SIG-M5 (cell line): ENCODE measurements around the gene NT5C.

Experiments
- DNase-seq: peaks from one replicate; lab custom pipeline; 2025; lab: John Stamatoyannopoulos, UW

Gene NT5C

GRCh38 chr17:75116737-75117136, 14.8 kb downstream of the NT5C start:
- DNase-seq: no peak

DNA sequence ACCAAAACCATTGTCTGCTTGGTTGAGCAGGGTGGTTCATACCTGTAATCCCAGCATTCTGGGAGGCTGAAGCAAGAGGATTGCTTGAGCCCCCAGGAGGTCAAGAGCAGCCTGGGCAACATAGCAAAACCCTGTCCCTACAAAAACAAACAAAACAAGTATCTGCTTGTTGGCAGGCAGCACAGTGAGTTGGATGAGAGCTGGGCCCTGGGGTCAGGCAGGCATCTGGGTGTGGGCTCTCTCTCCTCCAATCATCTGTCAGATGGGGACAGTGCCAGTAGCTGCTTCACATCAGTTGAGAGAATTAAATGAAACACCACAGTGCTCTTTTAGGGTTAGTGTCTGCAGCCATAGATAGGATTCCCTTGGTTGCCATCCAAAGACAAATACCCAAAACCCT, 16.0 kb downstream of the NT5C start:
- DNase-seq: no peak

DNA sequence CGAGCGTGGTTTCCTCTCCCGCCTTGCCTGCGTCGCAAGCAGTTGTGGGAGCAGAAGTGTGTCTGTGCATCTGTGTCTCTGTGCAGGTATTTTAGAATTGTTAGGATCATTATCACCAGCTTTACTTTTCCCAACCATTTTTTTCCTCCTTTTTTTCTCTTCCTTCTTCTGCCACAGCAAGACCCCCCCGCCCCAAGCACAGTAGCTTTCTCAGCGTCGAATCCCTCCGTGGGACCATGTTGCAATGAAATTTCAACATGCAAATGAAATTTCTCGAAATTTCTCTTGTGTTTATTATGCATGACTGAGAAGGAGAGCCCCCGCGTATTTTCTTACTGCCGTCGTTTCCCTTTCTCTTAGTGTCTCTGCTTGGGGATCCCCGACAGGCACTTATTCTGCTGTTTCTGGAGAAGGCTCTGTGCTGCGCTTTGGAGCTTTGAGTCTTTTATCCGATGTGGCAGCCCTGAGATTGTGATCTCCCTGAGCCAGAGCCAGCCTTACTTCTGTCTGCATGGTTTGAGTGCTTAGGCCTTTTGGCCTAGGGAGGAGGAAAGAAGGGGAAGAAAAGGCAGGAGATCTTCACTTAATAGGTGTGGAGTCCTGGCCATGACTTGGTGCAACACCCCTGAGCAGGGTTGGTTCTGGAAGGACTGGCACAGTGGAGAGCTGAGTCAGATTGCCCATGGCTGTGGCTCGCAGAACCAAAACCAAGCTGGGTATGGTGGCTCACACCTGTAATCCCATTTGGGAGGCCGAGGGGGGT, 16.8 kb downstream of the NT5C start:
- DNase-seq: no peak

GRCh38 chr17:75113798-75114551, 17.6 kb downstream of the NT5C start:
- peak; percentile 47 for DNase-seq

- DNase-seq: no peak
Observed at GRCh38 chr17:75111777-75112335, 19.7 kb downstream of the NT5C start.

DNA sequence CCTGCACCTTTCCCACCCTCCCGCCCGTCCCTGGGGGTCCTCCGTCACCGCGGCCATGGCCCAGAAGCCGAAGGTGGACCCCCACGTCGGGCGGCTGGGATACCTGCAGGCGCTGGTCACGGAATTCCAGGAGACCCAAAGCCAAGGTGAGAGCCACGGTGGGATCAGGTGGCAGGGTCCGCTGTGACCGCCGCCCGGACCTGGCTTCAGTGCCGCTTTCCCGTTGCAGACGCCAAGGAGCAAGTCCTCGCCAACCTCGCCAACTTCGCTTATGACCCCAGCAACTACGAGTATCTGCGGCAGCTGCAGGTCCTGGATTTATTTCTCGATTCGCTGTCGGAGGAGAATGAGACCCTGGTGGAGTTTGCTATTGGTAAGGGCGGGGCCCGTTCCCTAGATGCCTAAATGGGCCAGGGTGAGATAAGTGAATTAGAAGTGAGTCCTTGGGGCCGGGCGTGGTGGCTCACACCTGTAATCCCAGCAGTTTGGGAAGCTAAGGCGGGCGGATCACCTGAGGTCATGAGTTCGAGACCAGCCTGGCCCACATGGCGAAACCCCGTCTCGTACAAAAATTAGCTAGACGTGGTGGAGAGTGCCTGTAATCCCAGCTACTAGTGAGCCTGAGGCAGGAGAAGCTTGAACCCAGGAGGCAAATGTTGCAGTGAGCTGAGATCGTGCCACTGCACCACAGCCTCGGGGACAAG, 21.2 kb downstream of the NT5C start:
- no peak for DNase-seq

DNA sequence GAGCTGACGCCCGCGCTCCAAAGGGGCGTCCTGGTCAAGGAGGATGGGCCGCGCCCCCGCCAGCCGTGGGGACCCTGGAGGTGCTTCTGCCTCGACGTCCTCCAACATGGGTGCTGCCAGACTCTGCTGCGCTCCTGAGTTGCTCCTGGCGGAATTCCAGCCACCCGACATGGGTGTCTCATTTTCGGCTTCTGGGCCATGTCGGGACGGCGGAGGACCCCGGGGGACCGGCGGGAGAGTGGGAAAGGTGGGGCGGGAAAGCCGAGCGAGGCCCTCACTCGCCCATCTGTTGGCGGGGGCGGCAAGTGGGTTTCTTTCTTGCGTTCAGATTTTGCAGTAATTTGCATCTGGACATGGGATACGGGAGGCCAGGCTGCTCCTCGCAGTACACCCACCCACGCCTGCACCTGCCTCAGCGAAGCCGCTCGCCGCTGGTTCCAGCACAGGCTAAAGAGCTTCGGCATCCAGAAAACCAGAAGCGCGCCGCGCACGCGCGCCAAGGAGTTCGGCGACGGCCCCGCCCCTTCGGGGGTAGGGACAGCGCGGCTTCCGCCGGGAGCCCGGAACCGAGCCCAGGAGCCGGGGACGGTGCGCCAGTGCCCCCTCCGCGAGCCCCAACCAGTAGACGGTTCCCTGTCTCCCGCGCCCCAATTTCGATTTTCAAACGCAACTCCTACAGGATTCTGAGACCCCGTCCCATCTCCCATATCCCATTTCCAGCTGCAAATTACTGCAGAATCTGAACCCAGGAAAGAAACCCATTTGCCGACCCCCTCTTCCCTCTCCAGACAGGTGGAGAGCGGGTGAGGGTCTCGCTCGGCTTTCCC, 21.9 kb downstream of the NT5C start, which contains the start of gene ARMC7:
Gene ARMC7 (plus strand): TSS at position 563 of the 827 bp plus-strand sequence. CDS start 320 bp downstream, outside the sequence.
- DNase-seq: no peak

DNA sequence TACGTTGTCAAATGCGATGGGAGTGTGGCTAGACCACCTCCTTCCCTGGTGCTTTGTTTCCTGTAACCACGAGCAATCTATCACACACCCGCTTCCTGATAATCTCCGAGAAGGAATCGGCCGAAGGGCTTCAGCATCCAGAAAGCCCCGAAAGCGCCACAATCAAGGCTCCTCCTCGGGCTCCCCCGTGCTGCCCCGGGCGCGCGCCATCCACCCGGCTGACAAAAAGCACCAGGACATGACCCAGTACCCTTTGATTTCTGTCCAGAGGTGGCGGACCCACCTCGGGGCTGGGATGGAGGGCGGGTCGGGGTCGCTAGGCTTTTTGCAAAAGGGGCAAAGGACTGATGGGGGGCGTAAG, 22.5 kb downstream of the NT5C start:
- DNase-seq: no peak

- DNase-seq: no peak
Observed at GRCh38 chr17:75108193-75108592, 23.3 kb downstream of the NT5C start.

DNA sequence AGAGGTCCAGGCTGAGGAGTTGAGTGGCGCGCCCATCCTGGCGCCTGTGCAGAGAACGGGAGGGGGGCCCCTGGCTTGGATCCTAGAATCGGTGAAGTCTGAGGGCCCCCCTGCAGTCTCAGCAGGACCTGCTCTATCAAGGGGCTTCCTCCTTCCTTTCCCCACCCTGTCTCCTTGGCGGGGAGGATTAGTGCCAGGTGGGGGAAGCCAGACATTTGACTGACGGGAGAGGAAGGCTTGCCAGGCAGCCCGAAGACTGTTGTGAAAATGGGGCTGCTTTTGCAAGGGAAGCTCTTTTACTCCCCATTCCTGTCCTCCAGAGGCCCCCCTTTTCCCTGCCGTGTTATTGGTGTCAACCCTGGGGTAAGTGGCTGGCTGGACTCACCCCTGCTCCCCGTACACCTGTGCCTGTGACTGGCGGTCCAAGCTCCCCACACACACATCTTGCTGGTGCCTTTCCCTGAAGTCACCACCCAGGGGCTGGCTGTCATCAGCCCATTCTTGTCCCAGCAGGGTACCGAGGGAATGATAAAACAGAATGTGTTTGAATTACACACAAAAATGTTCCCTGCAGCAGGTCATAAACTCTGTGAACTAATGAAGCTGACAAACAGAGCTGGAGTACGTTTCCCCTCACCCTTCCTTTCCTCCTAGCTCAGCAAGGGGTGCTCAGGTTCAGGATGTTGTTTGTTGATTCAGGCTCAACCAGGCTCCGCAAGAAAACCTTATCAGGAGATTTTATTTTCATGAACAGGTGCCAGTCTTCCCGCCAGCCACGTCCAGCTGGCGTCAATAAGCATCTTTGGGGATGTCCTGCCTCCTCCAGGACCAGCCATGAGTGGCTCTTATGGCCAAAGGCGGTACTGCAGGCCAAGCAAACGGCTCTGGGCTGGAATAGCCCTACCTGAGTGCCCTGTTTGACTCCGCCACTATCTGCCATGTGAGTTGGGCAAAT, 26.1 kb downstream of the NT5C start:
- no peak for DNase-seq

- DNase-seq: no peak
Observed at GRCh38 chr17:75103601-75104554, 27.7 kb downstream of the NT5C start.

GRCh38 chr17:75102385-75102821, 29.1 kb downstream of the NT5C start:
- DNase-seq: no peak

GRCh38 chr17:75099881-75100595, 31.5 kb downstream of the NT5C start:
- DNase-seq: no peak

- no peak for DNase-seq
Observed at GRCh38 chr17:75098861-75099260, 32.7 kb downstream of the NT5C start.

- no peak for DNase-seq
Observed at GRCh38 chr17:75097865-75098264, 33.7 kb downstream of the NT5C start.

DNA sequence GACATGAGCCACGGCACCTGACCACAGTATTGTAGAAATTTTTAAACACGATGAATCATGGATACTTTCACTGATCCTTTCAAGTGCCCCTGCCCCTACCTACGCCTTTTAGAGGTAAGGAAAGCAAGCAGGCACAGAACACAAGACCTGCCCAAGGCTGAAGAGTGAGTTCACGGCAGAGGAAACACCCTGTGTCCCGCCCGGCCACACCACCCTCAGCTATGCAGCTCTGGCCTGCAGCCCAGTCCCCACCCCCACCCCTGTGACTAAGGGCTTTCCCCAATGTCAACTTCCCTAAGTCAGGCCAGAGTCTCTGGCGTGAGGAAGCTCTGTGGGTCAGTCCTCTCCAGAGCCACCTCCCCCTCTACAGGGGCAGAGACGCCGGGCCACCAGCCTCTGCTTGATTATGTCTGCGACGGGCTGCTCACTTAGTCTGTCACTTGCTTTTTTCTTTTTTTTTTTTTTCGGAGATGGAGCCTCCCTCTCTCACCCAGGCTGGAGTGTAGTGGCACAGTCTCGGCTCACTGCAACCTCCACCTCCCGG, 35.4 kb downstream of the NT5C start:
- DNase-seq: no peak

DNA sequence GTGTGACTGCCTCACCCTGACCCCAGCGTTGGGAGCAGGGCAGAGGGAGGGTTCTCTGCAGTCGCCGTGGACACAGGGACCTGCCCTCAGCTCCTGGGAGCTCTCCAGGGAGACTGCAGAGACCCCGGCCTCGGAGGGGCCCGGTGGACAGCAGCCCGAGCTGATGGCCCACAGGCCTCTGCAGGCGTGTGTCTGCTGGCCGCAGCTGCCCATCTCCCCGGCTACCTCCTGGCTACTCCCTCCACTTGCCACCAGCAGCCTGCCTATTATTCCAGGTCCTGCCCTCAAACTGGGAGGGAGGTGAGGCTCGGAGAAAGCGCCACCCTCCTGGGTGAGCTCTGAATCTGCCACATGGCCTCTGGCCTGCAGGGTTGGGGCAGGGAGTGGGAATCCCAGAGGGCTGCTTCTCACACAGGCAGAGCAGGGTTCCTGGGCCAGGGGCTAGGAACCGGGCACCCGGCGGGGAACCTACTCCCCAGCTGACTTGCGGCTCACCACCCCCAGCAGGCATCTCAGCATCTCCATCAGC, 36.6 kb downstream of the NT5C start:
- no peak for DNase-seq

DNA sequence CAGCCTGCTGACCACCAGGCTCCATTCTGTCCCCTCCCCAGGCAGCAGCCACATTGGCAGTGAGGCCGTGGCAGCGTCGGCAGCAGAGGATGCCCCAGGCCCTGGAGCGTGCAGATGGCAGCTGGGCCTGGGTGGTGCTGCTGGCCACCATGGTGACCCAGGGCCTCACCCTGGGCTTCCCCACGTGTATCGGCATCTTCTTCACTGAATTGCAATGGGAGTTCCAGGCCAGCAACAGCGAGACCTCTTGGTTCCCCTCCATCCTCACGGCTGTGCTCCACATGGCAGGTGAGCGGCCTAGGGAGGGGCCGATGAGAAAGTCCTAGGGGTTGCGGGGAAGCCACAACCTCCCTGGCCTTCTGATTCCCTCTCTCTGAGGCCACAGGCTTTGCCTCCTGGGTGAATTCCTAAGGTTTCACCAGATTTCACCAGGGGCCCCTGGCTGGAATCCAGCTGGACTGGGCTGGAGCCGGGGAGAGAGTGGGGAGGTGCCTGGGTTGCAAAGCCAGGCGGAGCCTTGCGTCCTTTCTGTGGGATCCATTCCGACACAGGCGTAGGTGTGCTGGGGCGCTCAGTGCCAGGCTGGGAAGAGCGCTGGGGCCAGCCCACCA, 37.9 kb downstream of the NT5C start:
- no peak for DNase-seq
